Activated T-helper 1 cell treated with Interleukin-2 at 50 U/mL for 16 hours (primary cell): Measurements from ENCODE around the gene SNX8.
"Not testable (repeated sequence)": the region's sequence is repeated elsewhere in the genome, so short reads cannot be mapped to it uniquely, and the experiment has no call there.

ENCODE experiments used
- DNase-seq: peaks from one replicate; pipeline ENCODE4 v3.0.0-alpha.2; 2020; ENCODE audit warnings: low read depth

Gene SNX8

GRCh38 chr7:2289621-2290020 lies 24.6 kb downstream of the SNX8 start:
- no peak for DNase-seq

- DNase-seq: no peak
Observed at GRCh38 chr7:2289111-2289586, 25.1 kb downstream of the SNX8 start.

DNA sequence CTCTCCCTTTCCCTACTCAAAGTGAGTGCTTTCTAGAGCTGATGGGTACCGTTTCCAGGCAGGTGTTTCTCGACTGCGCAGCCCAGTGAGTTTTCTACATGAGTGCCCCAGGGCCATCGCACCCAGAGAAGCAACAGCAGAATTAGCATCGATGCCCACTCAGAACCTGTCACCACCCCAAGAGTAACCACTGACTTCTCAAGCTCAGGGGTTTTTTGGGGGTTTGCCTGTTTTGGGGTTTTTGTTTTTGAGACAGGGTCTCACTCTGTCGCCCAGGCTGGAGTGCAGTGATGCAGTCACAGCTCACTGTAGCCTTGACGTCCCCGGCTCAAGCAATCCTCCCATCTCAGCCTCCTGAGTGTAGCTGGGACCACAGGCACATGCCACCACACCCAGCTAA lies 25.7 kb downstream of the SNX8 start:
- no peak for DNase-seq

GRCh38 chr7:2287745-2288144 lies 26.5 kb downstream of the SNX8 start:
- no peak for DNase-seq

DNA sequence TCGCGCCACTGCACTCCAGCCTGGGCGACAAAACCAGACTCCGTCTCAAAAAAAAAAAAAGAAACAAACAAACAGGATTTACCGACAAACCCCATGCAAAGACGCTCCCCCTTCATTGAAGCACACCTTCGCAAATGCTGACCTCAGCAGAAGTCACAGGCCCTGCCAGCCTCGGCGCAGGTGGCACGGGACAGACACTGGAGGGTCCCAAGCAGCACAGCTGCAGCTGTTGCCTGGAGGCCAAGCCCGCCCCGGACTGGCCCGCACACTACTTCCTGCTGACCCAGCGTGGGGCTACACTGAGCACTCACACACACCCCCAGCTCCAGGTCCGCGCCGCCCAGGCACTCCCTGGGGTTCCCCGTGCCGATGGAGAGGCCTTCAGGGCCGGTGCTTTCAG lies 31.2 kb downstream of the SNX8 start:
- DNase-seq: no peak

- no peak for DNase-seq
Observed at GRCh38 chr7:2282185-2282751, 32.0 kb downstream of the SNX8 start.

DNA sequence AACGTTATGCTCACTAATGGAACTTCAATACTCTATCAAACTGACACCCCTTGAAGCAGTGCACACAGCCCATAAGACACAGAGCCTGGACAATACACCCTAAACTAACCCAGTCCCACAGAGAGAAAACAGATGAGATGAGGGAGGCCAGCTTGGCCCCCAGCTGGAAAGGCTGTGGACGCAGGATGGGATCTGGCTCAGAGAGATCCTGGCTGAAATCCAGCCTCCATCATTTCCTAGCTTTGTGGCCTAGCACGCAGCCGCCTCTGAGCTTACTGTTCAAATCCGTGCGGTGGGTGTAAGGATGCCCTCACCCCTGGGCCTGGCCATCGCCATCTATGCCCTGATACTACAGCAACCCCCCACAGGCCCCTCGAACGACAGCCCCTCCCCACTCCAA lies 32.7 kb downstream of the SNX8 start:
- no peak for DNase-seq

- no peak for DNase-seq
Observed at GRCh38 chr7:2280424-2280823, 33.8 kb downstream of the SNX8 start.

- no peak for DNase-seq
Observed at GRCh38 chr7:2279896-2280295, 34.3 kb downstream of the SNX8 start.

DNA sequence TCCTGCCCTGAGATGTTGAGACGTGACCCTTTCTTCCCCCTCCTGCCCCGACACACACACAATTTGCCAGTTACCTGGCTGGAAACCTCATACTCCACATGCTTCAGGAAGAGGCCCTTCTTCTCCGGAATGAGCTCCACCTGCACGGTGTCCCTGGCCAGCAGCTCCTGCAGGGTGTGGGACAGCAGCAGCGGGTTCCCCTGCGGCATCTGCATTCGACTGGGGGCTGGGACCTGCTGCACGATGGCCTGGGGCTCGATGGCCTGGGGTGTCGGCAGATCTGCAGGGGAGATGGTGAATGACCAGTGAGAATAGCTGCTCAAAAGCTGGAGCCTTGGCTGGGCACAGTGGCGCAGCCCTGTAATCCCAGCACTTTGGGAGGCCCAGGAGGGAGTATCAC lies 36.2 kb downstream of the SNX8 start:
- no peak for DNase-seq

- DNase-seq: no peak
Observed at GRCh38 chr7:2276107-2276506, 38.1 kb downstream of the SNX8 start.

DNA sequence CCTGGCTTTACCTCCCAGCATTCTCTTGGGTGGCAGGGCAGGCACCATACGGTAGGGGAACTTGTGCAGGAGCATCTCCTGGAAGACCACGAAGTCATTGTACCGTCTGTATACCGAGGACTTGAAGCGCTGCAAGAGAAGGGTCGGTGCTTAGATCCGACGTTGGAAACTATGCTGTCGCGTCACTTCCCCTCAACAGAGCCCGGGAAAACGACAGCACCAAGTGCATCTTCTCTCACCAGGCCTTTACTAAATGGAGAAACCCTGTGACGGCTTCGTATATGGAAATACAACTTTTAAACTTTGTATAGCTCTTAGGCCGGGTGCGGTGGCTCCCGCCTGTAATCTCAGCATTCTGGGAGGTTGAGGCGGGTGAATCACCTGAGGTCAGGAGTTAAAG lies 39.1 kb downstream of the SNX8 start:
- DNase-seq: no peak

DNA sequence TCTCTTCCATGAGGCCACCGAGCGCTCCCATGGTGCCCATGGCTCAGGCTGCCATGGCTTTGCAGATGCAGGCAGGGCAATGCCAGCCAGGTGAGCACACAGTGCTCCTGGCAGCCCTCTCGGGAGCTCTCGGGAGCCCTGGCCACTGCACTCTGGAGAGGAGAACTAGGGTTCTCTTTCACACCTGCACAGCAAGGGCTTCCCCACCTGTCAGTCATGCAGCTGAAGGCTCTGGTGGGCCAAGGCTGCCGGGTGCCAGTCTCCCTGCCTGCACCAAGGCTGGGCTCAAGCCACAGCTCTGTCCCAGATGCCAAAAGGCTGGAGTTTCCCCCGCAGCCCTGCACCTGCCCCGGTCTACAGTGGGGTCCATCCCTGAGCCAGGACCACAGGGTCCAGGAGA lies 39.6 kb downstream of the SNX8 start:
- DNase-seq: no peak

GRCh38 chr7:2273866-2274265 lies 40.4 kb downstream of the SNX8 start:
- no peak for DNase-seq

GRCh38 chr7:2272031-2272430 lies 42.2 kb downstream of the SNX8 start:
- no peak for DNase-seq

- DNase-seq: no peak
Observed at GRCh38 chr7:2271273-2272026, 42.8 kb downstream of the SNX8 start.

DNA sequence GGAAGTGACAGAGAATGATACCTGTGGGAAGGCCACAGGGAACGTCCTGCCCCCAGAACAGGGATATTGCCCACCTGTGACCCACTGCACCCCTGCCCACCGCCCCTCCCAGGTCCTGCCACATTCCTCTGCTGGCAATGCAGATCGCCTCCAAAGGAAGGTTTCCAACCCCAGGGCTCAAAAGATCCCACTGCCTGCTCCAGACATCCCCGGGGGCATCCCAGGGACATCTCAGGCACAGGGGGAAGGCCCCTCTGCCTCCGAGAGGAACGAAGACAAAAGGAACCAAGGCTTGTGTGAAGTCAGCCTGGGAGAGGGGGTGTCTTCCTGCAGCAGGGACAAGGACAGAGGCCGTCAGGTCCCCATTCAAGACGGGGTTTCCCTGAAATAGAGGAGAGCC lies 43.7 kb downstream of the SNX8 start:
- no peak for DNase-seq

DNA sequence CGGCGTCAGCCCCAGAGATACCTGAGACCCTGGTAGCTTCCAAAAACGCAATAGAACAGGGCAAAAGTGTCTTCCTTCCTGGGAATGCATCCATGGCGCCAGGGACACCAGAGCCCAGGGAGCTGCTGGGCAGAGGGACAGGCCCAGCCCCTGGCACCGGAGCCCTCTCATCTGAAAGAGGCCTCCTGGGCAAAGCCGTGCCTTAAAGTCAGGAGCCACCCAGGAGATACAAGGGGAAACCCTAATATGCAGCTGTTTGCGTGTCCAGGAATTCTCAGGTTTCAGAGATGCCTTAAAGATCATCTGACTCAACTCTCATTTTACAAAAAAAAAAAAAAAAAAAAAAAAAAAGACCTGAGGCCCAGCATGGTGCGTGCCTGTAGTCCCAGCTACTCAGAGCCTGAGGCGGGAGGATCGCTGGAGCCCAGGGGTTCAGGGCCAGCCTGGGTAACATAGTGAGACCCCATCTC lies 44.2 kb downstream of the SNX8 start:
- DNase-seq: no peak

GRCh38 chr7:2269089-2269990 lies 44.9 kb downstream of the SNX8 start:
- not testable (repeated sequence) for DNase-seq

GRCh38 chr7:2266911-2267310 lies 47.3 kb downstream of the SNX8 start:
- DNase-seq: no peak

DNA sequence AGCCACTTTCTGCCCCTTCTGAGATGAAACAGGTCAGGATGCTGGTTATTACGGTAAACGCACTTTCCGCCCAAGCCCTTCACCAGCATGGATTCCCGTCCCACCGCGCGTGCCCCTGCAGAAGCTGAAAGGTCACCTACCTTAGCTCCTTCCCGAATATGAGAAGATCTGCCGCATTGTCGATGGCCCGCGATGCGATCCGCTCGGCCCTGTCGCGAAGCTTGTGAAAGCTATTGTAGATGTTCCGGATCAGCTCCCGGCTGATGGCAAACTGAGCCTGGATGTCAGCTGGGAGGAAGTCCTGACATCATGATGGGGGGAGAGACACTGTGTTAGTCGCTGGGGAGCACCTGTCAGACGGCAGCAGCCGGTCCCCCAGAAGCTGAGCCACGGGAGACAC lies 50.1 kb downstream of the SNX8 start:
- no peak for DNase-seq

DNA sequence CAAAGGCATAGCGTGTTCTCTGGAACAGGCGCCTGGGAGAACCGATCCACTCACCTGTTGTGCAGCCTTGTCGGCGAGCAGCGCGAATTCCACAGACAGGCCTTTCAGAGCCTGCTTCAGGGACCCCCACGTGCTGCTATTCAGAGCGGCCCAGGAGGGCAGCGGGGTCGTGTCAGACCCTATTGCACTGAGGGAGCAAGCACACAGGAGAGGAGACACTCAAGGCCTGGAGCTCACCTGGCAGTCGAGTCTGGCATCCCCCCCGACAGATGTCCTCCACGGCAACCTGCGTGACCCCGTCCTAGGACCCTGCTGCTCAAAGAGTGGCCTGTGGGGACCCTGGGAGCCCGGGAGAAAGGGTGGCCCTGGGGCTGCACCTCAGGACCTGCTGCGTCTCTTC lies 51.1 kb downstream of the SNX8 start:
- DNase-seq: no peak

- DNase-seq: no peak
Observed at GRCh38 chr7:2261611-2262010, 52.6 kb downstream of the SNX8 start.
